ENCODE results near the gene ITGA2.

The ITGA2 gene

GRCh38 chr5:53053364-53053763 is 64.2 kb downstream of the ITGA2 start:
- in situ Hi-C loops (cut with HindIII; ENCODE audit: low sequenced_read_pairs): no loop called here
- TF ChIP-seq CTCF (IDR thresholded peaks at IDR 0.05; ENCODE audit: low read depth, low read length): no peak
- H3K4me3 ChIP-seq (ENCODE audit: low read depth, low read length): no peak overlapping the region
- no peak for DNase-seq (ENCODE audit: low read depth, low spot score)

- no peak for TF ChIP-seq CTCF (IDR thresholded peaks at IDR 0.05; ENCODE audit: low read depth, low read length)
- in situ Hi-C loops (cut with HindIII; ENCODE audit: low sequenced_read_pairs): no loop called here
- DNase-seq (ENCODE audit: low read depth, low spot score): no peak
- no peak overlapping the region for H3K4me3 ChIP-seq (ENCODE audit: low read depth, low read length)
Measured at GRCh38 chr5:53055365-53055764, 66.2 kb downstream of the ITGA2 start.

- in situ Hi-C loops (cut with HindIII; ENCODE audit: low sequenced_read_pairs): no loop called here
- H3K4me3 ChIP-seq (ENCODE audit: low read depth, low read length): no peak overlapping the region
- DNase-seq (ENCODE audit: low read depth, low spot score): no peak
- TF ChIP-seq CTCF (IDR thresholded peaks at IDR 0.05; ENCODE audit: low read depth, low read length): no peak
Measured at GRCh38 chr5:53059281-53059680, 70.1 kb downstream of the ITGA2 start.

DNA sequence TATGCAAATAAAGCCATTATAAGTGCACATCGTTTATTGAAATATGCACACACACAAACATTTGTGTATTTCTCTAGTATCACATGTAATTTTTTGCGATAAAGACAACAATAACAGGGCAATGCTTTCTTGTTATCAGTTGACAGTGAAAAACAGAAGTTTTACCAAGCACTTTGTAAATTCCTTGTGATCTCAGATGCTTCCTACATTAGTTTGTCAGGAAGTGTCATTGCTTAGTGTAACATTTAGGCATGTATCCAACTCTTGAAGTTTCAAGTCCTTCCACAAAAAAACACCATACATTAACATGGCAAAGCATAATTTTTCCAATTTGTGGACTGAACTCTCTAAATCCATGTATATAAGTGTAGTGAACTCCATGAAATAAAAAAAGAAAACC is 74.0 kb downstream of the ITGA2 start:
- in situ Hi-C loops (cut with HindIII; ENCODE audit: low sequenced_read_pairs): no loop called here
- no peak overlapping the region for H3K4me3 ChIP-seq (ENCODE audit: low read depth, low read length)
- no peak for DNase-seq (ENCODE audit: low read depth, low spot score)
- TF ChIP-seq CTCF (IDR thresholded peaks at IDR 0.05; ENCODE audit: low read depth, low read length): no peak

GRCh38 chr5:53063791-53064190 is 74.6 kb downstream of the ITGA2 start:
- no peak for DNase-seq (ENCODE audit: low read depth, low spot score)
- in situ Hi-C loops (cut with HindIII; ENCODE audit: low sequenced_read_pairs): no loop called here
- TF ChIP-seq CTCF (IDR thresholded peaks at IDR 0.05; ENCODE audit: low read depth, low read length): no peak
- no peak overlapping the region for H3K4me3 ChIP-seq (ENCODE audit: low read depth, low read length)

DNA sequence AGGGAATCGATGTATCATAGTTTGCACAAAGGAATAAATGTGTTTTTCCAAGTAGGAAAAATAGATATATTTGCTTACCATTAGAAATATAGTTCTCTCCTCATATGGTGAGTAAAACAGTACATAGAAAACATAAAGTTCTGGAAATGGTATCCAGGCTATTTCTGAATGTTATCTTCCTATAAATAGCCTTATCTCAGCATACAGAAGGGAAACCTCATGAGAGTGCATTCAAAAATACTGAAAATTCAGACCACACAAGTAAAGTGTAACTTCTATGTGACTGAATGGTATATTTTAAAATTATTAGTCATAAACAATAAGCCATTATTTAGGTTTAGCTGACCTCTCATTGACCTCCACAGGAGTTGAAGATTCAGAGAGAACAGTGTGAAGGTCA is 76.9 kb downstream of the ITGA2 start:
- in situ Hi-C loops (cut with HindIII; ENCODE audit: low sequenced_read_pairs): no loop called here
- DNase-seq (ENCODE audit: low read depth, low spot score): no peak
- no peak overlapping the region for H3K4me3 ChIP-seq (ENCODE audit: low read depth, low read length)
- TF ChIP-seq CTCF (IDR thresholded peaks at IDR 0.05; ENCODE audit: low read depth, low read length): no peak

DNA sequence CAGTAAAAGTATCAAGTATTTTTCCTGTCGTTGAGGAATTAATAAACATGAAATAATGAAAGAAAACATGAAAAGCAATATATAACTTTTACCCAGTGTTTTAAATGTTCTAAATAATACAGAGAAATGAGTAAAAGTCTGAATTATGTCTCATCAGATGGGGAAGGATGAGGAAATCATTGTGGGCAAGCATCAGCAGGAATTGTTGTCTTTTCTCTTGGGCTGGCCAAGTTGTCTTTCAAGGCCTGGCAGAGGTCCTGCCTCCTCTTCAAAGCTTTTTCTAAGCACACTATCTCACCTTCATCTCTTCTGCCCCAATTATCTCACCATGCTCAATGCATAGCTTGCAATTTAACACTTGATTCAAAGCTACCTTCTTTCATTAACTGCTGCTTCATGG is 78.5 kb downstream of the ITGA2 start:
- in situ Hi-C loops (cut with HindIII; ENCODE audit: low sequenced_read_pairs): no loop called here
- TF ChIP-seq CTCF (IDR thresholded peaks at IDR 0.05; ENCODE audit: low read depth, low read length): no peak
- DNase-seq (ENCODE audit: low read depth, low spot score): peak; percentile 43
- H3K4me3 ChIP-seq (ENCODE audit: low read depth, low read length): no peak overlapping the region
